Left renal cortex interstitium (tissue), 4 donors: ENCODE results near the gene PPRC1. TPM values are rescaled to one million over a fixed set of nuclear protein-coding genes. Genes with fewer than 3 reads are reported as not detected.
A peak's percentile ranks its signal among the peaks of the same experiment; 100 is the strongest.

Experiments used
- DNase-seq, 4 donors: peaks; one replicate each; pipeline ENCODE4 v3.0.0-alpha.2; 2013; ENCODE audit warnings: low read depth in 4 of 4, low spot score in 2 of 4, missing footprints in 1 of 4
- polyA plus RNA-seq, 4 donors: library from polyadenylated mRNA; unstranded; fragments of 120-200 nt; gene quantifications; one replicate each; pipeline ENCODE4 v1.2.1, GENCODE V29; 2013; ENCODE audit not compliant: insufficient read length in 4 of 4

Gene PPRC1
- polyA plus RNA-seq, 4 donors: 27.5 to 41.2 (median 33.5) TPM

GRCh38 chr10:102116656-102117055 is 16.2 kb upstream of the PPRC1 start:
- DNase-seq: no peak

GRCh38 chr10:102117391-102118159 is 15.3 kb upstream of the PPRC1 start:
- DNase-seq: no peak

- DNase-seq: no peak
Measured at GRCh38 chr10:102118867-102119266, 14.0 kb upstream of the PPRC1 start.

- DNase-seq: no peak
Measured at GRCh38 chr10:102119417-102120141, 13.3 kb upstream of the PPRC1 start.

- DNase-seq: peak in 2 of 4 donors; percentile 72 to 86
Measured at GRCh38 chr10:102120142-102120990, 12.5 kb upstream of the PPRC1 start, which contains the start of gene LDB1. Gene LDB1, minus strand, starts transcription at chr10:102120368. Its CDS starts 258 bp downstream, at chr10:102120110.

GRCh38 chr10:102120991-102121738 is 11.7 kb upstream of the PPRC1 start:
- DNase-seq: peak in 2 of 4 donors; percentile 89 to 93

GRCh38 chr10:102121739-102122372 is 11.0 kb upstream of the PPRC1 start:
- DNase-seq: no peak

GRCh38 chr10:102122450-102122849 is 10.4 kb upstream of the PPRC1 start:
- DNase-seq: no peak

GRCh38 chr10:102123223-102123622 is 9.6 kb upstream of the PPRC1 start:
- DNase-seq: no peak

- no peak for DNase-seq
Measured at GRCh38 chr10:102131286-102132170, 1.3 kb upstream of the PPRC1 start.

- DNase-seq: no peak
Measured at GRCh38 chr10:102132193-102132562, 662 bp upstream of the PPRC1 start.

GRCh38 chr10:102133373-102134195 is 744 bp downstream of the PPRC1 start:
- no peak for DNase-seq

GRCh38 chr10:102134416-102134815 is 1.6 kb downstream of the PPRC1 start:
- DNase-seq: no peak

- DNase-seq: no peak
Measured at GRCh38 chr10:102135956-102136526, 3.2 kb downstream of the PPRC1 start.

- DNase-seq: no peak
Measured at GRCh38 chr10:102139281-102140110, 6.7 kb downstream of the PPRC1 start.

GRCh38 chr10:102140218-102140617 is 7.4 kb downstream of the PPRC1 start:
- DNase-seq: no peak
